ENCODE measurements around the gene TEX52.
A peak's percentile ranks its signal among the peaks of the same experiment; 100 is the strongest.

Gene TEX52

DNA sequence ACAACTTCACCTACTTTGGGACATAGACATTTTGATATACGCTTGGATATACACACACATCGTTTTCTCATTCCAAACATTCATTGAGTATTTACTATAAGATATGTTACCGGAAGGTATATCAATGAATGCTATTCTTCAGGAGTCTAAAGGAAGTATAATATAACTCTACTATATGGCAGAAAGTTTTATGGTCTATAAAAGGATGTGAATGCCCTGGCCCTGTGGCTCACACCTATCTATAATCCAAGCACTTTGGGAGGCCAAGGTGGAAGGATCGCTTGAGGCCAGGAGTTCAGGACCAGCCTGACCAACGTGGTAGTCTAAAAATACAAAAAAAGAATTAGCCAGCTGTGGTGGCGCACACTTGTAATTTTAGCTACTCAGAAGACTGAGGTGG is 27.6 kb downstream of the TEX52 start:
- no peak for DNase-seq (ENCODE audit: low read depth)

DNA sequence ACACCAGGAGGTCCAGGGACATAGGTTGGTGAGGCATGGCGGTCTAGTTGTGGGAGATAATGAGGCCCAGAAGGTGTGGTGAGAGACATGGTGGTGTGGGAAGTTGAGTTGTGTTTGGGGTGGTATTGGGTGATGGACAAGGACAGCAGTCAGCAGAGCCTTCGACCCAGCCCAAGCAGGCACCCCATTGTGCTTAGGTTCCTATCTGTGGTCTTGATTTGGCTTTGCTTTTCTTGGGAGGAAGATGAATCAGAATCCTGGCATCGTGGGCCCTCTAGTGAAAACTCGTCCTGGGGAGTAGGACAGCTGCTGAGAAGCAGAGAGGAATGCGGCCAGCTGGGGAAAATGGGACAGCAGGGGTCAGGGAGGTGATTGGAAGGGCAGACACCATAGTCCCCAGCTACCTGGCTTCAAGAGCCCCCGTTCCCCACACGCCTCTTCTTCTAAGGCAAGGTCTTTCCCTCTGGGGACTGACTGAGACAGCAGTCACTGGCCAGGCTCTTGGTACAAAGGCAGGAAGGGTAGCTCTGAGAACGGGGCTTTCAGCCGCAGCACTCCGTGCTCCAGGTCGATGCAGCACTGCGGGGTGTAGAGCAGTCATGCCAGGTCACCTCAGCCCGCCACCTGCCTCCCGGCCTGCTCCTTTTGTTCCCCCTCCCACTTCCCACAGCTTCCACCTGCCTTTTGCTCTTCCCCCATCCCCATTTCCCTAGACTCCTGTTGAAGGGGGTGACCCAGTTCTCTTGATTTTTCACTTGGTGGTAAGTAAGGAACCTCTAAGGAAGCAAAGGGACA is 29.9 kb downstream of the TEX52 start:
- DNase-seq (ENCODE audit: low read depth): no peak

DNA sequence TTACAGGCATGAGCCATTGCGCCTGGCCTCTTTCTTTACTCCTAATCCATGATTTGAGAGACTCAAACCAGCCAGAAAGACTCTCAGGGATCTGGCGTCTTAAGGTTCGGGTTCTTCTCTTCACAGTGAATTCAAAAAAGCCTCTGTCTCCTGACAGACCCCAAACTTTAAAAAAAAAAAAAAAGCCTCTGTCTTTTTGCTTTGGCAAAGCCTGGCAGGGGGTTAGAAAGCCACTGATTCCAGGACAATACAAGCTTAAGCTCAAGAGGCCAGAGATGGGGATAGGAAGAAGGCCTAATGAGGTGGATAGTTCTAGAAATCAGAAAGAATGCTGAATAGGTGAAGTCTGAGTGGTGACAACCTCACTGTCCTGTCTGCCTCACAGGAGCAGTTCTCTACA is 30.8 kb downstream of the TEX52 start:
- DNase-seq (ENCODE audit: low read depth): no peak

DNA sequence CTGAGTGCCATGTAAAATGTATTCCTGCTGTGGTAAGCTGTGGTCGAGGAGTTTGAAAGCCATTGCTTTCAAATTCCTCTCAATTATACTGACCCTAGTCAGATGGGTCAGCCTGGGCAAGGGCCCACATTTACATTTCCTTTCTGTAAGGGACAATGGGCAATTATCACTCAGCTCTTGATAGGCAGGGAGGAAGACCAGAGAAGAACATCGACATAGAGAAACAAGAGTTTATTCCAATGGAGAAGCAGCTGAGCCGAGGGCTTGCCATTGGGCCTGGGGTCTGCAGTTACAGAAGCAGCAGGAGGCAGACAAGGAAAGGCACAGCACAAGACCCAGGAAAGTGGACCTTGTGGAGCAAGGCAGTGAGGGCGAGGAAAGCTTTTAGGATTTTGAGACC is 31.7 kb downstream of the TEX52 start:
- no peak for DNase-seq (ENCODE audit: low read depth)

DNA sequence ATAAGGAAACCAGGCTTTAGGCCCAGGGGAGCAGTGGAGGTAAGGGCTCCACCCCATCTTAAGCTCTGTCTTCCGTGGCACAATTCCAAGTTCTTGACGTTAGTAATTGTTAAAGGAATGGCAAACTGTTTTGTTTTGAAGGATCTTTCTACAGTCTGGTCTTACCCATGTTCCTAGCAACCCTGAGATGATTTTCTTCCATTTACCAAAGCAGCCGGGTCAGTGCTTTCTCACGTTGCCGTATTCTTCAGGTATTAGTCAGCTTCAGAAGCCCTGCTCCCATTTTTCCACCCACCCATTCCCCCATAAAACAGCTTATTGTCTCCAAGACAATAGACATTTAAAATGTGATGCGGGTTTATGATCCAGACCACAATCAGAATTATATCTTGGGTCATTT is 32.3 kb downstream of the TEX52 start:
- DNase-seq (ENCODE audit: low read depth): no peak

DNA sequence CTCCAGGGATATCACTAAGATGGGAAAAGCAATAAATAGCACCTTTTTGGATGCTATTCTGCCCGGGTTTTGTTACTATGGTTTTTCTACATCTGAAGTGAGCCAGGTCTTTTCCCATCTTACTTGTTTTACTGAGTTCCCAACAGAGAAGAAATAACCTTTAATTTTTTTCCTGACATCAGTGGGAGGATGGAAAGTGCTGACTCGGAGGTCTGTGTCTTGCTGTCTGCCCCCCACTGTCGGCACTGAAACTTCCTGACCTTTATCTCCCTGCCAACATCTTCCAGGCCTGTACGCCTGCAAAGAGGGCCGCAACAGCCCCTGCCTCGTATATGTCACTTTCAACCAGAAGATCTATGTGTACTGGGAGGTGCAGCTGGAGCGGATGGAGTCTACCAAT is 33.4 kb downstream of the TEX52 start:
- DNase-seq (ENCODE audit: low read depth): no peak

DNA sequence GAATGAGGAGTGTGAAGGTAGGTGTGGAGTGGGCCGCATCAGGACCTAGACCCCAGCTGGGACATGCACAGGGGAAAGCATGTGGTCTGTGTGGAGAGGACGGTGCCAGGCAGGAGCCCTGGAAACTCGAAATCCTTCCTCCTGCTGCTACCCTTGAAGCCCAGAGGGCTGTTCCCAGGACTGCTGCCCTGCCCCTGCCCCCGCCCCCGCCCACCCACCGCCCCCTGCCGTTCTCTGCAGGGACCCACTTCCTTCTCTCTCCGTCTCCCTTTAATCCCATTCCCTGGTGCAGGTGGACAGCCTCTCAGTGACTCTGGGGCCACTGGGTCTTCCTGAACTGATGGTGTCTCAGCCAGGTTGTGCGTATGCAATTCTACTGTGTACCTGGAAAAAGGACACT is 36.4 kb downstream of the TEX52 start:
- no peak for DNase-seq (ENCODE audit: low read depth)

DNA sequence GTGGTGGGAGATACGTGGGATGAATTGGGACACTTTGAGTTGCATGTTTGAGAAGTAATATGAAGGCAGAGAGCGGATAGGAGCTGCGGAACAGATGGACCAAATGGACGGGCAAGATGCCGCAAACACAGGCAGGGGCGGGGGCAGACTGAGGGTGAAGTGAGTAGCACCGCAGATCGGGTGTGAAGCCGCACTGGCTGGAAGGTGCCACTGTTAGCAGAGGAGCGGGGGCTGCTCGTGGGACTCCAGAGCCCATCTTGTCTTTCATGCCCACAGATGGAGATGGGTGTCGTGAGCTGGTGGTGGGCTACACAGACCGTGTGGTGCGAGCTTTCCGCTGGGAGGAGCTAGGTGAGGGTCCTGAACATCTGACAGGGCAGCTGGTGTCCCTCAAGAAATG is 37.0 kb downstream of the TEX52 start:
- DNase-seq (ENCODE audit: low read depth): no peak

DNA sequence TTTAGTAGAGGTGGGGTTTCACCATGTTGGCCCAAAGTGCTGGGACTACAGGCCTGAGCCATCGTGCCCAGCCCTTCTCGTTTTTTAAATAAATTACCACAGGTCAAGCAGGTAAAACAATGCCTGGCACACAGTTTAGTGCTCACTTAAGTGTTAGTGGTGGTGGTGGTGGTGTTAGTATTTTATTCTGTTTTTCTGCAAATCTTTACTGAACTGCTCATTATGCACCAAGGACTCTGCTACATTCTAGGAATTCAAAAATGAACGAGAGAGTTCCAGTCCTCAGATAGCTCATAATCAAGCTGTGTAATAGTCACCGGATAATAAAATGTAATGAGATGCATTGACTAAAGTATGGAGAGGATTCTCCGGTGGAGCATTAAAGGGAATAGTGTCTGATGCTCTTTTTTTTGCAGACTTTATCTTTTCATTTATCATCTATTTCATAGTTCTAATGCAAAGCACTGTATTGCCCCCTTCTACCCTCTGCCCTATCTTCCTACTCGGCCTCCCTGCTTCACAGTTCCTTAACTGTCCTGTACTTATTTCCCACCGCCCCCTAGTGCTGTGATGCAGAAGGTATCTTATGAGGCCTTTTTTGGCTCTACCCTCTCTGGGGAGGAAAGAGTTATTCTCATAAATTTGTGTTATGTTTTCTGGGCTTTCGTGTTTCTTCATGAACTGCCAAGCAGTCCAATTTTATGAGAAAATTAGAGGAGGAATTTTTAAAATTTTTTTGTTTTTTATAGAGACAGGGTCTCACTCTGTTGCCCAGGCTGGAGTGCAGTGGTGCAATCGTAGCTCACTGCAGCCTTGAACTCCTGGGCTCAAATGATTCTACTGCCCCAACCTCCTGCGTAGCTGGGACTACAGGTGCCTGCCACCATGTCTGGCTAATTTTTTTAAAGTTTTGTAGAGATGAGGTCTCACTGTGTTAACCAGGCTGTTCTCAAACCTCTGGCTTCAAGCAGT is 43.3 kb downstream of the TEX52 start:
- no peak for DNase-seq (ENCODE audit: low read depth)

DNA sequence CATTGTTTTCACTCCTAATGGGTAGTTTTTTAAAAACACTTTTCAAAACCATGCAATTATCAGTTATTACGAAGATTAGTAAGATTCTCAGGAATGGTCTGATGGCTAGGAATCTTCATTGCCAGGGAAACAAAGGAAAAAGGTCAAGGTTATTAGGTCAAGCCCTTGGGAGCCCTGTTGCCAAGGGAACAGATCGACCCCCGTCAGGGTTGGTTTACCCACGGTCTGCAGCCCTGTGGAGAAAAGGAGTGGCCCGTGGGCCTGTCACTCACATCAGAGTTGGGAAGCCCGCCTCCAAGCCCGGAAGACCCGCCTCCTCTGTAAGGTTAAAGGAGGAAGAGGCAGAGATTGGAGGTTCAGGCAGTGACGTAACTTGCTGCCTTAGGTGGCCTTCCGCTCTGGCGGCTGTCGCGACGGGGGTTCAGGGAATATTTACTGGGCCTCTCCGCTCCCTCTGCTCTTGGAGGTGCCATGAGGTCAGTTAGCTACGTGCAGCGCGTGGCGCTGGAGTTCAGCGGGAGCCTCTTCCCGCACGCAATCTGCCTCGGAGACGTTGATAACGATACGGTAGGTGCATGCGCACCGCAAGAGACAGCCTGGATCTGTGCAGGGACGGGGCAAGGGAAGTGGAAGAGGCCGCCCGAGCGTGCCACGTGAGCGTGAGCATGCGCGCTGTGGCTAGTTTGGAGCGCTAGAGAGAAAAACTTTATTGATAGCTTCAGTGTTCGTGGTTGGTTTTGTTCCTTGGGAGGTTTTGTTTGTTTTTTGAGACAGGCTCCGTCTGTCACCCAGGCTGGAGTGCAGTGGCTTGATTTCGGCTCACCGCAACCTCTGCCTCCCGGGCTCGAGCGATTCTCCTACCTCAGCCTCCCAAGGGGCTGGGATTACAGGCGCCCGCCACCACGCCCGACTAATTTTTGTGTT is 44.3 kb downstream of the TEX52 start, which contains the start of gene ITFG2:
TSS of gene ITFG2 (plus strand) at position 379 of the 924 bp plus-strand sequence. CDS start at position 472, 93 bp downstream.
- peak; percentile 96 for DNase-seq (ENCODE audit: low read depth)

DNA sequence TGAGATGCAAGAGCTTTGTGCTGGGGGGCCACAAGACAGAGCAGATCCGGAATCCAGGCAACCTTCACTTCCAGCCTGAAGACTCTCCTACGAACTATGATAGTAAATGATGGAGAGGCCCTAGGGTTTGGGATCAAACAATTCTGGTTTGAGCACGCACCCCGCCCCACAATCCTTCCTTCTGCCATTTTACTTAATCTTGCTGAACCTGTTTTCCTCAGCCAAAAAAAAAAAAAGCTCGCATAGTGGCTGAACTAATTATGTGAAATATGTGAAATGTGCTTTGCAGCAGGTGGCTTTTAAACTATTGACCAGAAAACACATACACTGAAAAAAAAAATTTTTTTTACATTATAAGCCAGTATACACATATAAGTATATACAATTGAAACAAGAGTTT is 45.0 kb downstream of the TEX52 start:
- DNase-seq (ENCODE audit: low read depth): no peak

DNA sequence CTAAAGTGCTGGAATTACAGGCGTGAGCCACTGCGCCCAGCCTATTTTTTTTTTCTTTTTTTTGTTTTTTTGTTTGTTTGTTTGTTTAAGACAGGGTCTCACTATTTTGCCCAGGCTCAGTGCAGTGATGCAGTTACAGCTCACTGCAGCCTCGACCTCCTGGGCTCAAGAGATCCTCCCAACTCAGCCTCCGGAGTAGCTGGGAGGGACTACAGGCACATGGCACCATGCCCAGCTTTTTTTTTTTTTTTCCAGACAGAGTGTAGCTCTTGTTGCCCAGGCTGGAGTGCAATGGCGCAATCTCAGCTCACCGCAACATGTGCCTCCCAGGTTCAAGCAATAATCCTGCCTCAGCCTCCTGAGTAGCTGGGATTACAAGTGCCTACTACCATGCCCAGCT is 50.1 kb downstream of the TEX52 start:
- no peak for DNase-seq (ENCODE audit: low read depth)

DNA sequence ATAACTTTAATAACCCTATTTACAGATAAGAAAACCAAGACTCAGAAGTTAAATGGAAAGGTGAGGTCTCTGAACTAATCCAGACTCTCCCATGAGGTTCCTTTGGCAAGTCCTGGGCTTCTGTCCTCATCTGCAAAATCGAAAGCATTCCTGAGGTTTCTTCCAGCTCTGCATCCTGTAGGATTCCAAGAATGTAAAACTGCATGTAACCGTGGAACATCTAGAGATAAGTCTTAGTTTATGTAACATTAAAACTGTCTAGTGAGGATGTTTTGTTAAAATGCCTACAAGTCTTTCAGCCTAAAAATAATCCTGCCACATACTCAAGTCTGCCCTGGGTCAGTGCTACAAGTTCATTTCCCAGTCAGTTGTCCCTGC is 51.7 kb downstream of the TEX52 start:
- DNase-seq (ENCODE audit: low read depth): no peak

DNA sequence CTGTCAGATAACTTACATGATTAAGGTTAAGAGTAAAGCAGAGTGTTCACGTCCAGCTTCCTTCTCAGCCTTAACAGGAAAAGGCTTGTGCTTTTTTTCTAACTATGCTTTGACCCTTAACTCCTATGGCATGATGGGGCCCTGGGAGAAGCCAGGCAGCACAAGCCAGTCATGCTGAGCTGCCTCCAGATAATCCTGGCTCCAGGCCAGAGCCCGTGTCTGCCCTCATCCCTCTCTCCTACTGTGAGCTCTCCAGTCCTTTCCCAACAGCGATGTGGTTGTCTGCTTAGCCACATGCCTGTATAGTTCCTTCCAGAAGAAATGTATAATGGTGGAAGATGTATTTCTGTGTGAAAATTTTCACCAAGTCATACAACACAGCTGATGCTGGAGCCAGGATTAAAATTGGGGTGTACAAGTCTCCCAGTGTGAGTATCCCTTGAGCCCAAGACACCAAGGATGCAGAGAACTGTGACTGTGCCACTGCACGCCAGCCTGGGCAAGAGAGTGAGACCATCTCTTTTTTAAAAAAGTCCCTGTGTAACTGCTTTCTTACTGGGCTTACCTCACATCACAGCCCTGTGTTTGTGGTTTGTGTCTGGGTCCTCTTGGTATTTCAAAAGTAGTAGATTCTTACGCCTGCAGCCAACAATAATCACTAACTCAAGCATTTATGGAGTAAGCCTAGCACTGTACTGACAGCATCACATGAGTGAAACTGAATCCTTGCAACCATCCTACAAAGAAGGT is 52.3 kb downstream of the TEX52 start:
- no peak for DNase-seq (ENCODE audit: low read depth)

DNA sequence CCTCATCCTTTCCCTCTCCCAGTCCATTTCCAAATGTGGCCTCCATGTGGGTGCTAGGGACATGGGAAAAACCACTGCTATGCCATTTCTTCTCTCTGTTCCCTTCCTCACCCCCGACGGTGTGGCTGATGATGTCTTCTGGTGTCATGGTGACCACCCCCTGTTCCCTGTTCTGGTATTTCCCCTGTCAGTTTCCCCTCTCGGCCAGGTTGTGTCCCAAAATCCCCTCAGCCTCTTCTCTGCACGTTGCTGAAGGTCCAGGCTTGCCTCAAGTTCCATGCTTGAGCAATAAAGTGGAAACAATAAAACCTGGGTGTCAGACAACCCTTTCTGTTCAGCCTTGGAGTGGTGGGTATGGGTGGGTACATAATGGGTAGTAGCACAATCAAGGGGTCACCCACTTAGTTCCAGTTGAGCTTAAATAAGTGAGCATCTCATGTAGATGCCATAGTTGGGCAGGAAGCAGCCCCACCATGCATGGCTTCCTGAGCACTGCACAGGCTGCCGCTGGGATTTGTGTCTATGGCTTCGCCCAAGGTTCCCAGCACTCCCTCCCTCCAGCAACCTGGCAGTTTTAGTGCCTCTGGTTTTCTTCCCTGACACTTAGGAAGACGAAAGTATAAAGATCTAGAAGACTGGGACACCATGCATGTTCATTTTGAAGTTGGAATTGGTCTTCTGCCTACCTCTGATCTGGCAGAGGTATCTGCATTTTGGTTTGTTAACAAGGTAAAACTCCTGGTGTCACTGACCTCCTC is 53.0 kb downstream of the TEX52 start:
- no peak for DNase-seq (ENCODE audit: low read depth)

DNA sequence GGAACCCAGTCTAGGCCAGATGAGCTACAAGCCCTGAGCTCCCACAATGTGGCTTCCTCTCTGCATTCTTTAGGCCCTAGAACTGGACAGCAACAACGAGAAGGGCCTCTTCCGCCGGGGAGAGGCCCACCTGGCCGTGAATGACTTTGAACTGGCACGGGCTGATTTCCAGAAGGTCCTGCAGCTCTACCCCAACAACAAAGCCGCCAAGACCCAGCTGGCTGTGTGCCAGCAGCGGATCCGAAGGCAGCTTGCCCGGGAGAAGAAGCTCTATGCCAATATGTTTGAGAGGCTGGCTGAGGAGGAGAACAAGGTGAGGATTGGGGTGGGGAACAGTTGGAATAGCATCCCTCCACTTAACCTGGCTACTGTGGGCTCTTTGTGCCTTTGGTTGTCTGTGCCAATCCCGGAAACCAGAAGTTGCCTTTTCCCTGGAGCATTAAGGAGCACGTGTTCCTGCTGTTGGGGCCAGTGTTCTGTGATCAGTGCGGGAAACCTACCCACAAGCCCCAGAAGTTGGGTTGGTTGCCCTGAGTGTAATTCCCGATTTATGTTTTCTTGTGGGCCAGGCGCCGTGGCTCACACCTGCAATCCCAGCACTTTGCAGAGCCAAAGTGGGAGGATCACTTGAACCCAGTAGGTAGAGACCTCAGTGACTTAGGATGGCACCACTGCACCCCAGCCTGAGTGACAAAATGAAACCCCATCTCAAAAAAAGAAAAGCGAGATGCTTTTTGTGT is 55.6 kb downstream of the TEX52 start:
- DNase-seq (ENCODE audit: low read depth): no peak

DNA sequence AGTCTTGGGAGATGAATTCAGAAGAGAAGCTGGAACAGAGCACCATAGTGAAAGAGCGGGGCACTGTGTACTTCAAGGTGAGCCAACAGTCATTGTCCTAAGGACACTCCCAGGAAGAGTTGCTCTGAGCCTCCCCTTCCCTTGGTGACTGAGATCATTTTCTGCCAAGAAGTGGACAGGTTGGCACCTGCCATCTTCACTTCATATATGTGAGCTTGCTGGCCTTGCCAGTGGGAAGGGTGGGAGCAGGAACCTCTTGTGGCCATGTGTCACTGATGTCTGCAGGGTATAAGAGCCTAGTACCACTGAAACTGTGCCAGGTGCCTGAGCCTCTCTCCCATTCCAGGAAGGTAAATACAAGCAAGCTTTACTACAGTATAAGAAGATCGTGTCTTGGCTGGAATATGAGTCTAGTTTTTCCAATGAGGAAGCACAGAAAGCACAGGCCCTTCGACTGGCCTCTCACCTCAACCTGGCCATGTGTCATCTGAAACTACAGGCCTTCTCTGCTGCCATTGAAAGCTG is 56.7 kb downstream of the TEX52 start:
- no peak for DNase-seq (ENCODE audit: low read depth)
